Measurements from ENCODE around the gene TIMM21. TPM values are rescaled to one million over a fixed set of nuclear protein-coding genes. Genes with fewer than 3 reads are reported as not detected.

The TIMM21 gene
- total RNA-seq, 3 donors from 2014 or later (not counting 1 experiment from before 2014, with no cell fraction given): 13.1 to 17.3 (median 16.1) TPM

DNA sequence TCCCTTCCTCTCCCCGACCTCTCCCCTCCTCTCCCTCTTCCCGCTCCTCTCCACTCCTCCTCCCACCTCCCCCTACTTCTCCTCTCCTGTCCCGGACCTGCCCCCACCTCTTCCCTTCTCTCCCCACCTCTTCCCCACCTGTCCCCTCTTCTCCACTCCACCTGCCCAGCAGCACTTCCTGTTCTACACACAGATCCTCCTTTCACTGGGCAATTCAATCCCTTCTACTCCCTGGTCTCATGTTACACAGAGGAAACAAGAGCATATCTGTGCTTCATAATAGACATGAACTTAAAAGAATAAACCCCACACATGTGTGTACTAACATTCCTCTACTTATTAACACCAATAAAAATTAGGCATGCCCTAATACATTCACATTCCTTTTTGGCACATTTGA lies 34.8 kb downstream of the TIMM21 start:
- intact Hi-C loops (cut with micrococcal nuclease): no loop called here
- TF ChIP-seq, protein P1, sequence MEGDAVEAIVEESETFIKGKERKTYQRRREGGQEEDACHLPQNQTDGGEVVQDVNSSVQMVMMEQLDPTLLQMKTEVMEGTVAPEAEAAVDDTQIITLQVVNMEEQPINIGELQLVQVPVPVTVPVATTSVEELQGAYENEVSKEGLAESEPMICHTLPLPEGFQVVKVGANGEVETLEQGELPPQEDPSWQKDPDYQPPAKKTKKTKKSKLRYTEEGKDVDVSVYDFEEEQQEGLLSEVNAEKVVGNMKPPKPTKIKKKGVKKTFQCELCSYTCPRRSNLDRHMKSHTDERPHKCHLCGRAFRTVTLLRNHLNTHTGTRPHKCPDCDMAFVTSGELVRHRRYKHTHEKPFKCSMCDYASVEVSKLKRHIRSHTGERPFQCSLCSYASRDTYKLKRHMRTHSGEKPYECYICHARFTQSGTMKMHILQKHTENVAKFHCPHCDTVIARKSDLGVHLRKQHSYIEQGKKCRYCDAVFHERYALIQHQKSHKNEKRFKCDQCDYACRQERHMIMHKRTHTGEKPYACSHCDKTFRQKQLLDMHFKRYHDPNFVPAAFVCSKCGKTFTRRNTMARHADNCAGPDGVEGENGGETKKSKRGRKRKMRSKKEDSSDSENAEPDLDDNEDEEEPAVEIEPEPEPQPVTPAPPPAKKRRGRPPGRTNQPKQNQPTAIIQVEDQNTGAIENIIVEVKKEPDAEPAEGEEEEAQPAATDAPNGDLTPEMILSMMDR (IDR thresholded peaks at IDR 0.05): no peak
- Histone ChIP-seq H3K4me1 (ENCODE audit: control insufficient read depth, insufficient read depth, low read length) (no peaks in the 10 kb centered on the region), H3K4me3 (ENCODE audit: low read length) (no peak overlapping the region), H3K27ac (ENCODE audit: low read length) (no peak overlapping the region), H3K36me3 (ENCODE audit: control insufficient read depth, insufficient read depth, low read length) (no peaks in the 10 kb centered on the region), H3K27me3 (ENCODE audit: control insufficient read depth, insufficient read depth, low read length) (no peaks in the 10 kb centered on the region), H3K9me3 (ENCODE audit: control insufficient read depth, insufficient read depth, low read length) (no peaks in the 10 kb centered on the region)
- Mint-ChIP-seq H3K9me3 (no peaks in the 10 kb centered on the region), H3K4me1 (no peaks in the 10 kb centered on the region), H3K4me3 (no peak overlapping the region), H3K27me3 (ENCODE audit: low read depth in 2 of 2) (peaks cover 19 to 26% of the 10 kb centered on the region in 2 donors), H3K27ac (no peak overlapping the region), H3K36me3 (no peaks in the 10 kb centered on the region)
- DNase-seq (no peak), ATAC-seq (no peak)
- WGBS (ENCODE audit: insufficient coverage): 69% methylated on average over 3 of the region's 3 CpGs

DNA sequence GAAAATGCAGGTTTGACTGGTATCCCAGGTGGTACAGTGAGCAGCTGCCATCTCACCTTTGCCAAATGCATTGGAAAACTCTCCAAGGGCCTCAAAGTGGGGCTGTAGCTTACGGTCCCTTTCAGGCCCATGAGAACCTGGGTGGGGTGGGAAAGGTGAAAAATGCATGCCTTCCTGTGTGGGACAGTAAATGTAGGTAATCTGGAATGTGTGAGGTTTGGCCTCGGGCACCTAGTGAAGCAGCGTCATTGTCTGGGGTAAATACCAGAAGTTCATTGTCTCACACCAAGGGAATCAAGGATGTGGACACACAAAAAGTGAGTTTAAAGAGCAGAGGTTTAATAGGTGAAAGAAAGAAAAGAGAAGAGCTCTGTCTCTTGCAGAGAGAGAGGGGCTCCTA lies 36.6 kb downstream of the TIMM21 start:
- no peak for ATAC-seq
- TF ChIP-seq, protein P1 (IDR thresholded peaks at IDR 0.05): no peak
- H3K9me3 Mint-ChIP-seq: no peaks in the 10 kb centered on the region
- no peak for DNase-seq
- H3K4me1 Mint-ChIP-seq: no peaks in the 10 kb centered on the region
- H3K4me1 ChIP-seq (ENCODE audit: control insufficient read depth, insufficient read depth, low read length): no peaks in the 10 kb centered on the region
- no peak overlapping the region for H3K27ac ChIP-seq (ENCODE audit: low read length)
- no peak overlapping the region for H3K27ac Mint-ChIP-seq
- H3K4me3 ChIP-seq (ENCODE audit: low read length): no peak overlapping the region
- WGBS (ENCODE audit: insufficient coverage): 92% methylated on average over 3 of the region's 3 CpGs
- peaks cover 23 to 26% of the 10 kb centered on the region in 2 donors for H3K27me3 Mint-ChIP-seq (ENCODE audit: low read depth in 2 of 2)
- no peaks in the 10 kb centered on the region for H3K9me3 ChIP-seq (ENCODE audit: control insufficient read depth, insufficient read depth, low read length)
- H3K36me3 Mint-ChIP-seq: no peaks in the 10 kb centered on the region
- no peak overlapping the region for H3K4me3 Mint-ChIP-seq
- intact Hi-C loops (cut with micrococcal nuclease): no loop called here
- H3K27me3 ChIP-seq (ENCODE audit: control insufficient read depth, insufficient read depth, low read length): no peaks in the 10 kb centered on the region
- H3K36me3 ChIP-seq (ENCODE audit: control insufficient read depth, insufficient read depth, low read length): no peaks in the 10 kb centered on the region

DNA sequence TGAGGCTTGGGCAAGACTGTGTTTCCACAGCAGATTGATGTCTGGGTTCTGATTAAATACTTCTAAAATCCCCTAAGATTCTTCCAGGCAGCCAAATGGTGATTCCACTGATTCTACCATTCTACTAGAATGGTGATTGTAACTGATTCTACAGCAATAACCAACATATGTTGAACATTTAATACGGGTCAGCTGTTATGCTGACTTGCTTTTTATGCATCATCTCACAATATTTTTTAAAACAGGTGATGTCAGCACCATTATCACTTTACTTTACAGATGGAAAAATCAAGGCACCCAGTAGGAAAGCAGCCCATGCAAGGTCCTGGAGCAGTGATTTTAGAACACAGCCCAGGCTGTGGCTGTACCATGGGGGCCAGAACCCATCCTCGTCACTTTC lies 37.5 kb downstream of the TIMM21 start:
- Mint-ChIP-seq H3K9me3 (no peaks in the 10 kb centered on the region), H3K27ac (no peak overlapping the region), H3K4me3 (no peak overlapping the region), H3K4me1 (no peaks in the 10 kb centered on the region), H3K36me3 (no peaks in the 10 kb centered on the region), H3K27me3 (ENCODE audit: low read depth in 2 of 2) (peaks cover 24 to 27% of the 10 kb centered on the region in 2 donors)
- H3K9me3 ChIP-seq (ENCODE audit: control insufficient read depth, insufficient read depth, low read length): no peaks in the 10 kb centered on the region
- no peak for ATAC-seq
- DNase-seq: no peak
- H3K27ac ChIP-seq (ENCODE audit: low read length): no peak overlapping the region
- TF ChIP-seq, protein P1 (IDR thresholded peaks at IDR 0.05): no peak
- H3K4me1 ChIP-seq (ENCODE audit: control insufficient read depth, insufficient read depth, low read length): no peaks in the 10 kb centered on the region
- H3K36me3 ChIP-seq (ENCODE audit: control insufficient read depth, insufficient read depth, low read length): no peaks in the 10 kb centered on the region
- WGBS (ENCODE audit: insufficient coverage): 93% methylated on average over 2 of the region's 2 CpGs
- H3K27me3 ChIP-seq (ENCODE audit: control insufficient read depth, insufficient read depth, low read length): no peaks in the 10 kb centered on the region
- intact Hi-C loops (cut with micrococcal nuclease): no loop called here
- H3K4me3 ChIP-seq (ENCODE audit: low read length): no peak overlapping the region

DNA sequence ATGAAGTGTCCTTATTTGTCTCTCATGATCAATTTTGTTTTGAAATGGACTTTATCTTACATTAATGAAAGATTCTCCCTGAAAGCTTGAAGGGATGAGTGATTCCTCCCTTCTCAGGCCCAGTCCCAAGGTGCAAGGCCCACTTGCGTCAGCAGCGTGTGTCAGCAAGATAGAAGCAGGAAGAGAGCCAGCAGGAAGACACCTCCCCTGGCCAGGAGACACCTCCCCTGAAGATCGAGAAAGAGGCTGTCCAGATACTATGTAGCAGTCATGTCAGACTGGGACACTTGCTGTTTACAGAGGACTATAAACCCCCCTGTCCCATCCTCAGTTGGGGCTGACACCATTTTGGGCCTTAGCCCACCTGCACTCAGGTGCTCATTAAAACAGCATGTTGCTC lies 38.3 kb downstream of the TIMM21 start:
- H3K27ac ChIP-seq (ENCODE audit: low read length): no peak overlapping the region
- H3K4me3 ChIP-seq (ENCODE audit: low read length): no peak overlapping the region
- H3K9me3 ChIP-seq (ENCODE audit: control insufficient read depth, insufficient read depth, low read length): no peaks in the 10 kb centered on the region
- Mint-ChIP-seq H3K4me3 (no peak overlapping the region), H3K36me3 (no peaks in the 10 kb centered on the region), H3K27ac (no peak overlapping the region), H3K27me3 (ENCODE audit: low read depth in 2 of 2) (peaks cover 24 to 27% of the 10 kb centered on the region in 2 donors), H3K9me3 (no peaks in the 10 kb centered on the region), H3K4me1 (no peaks in the 10 kb centered on the region)
- WGBS (ENCODE audit: insufficient coverage): 87% methylated on average over 3 of the region's 3 CpGs
- H3K36me3 ChIP-seq (ENCODE audit: control insufficient read depth, insufficient read depth, low read length): no peaks in the 10 kb centered on the region
- intact Hi-C loops (cut with micrococcal nuclease): no loop called here
- ATAC-seq: no peak
- TF ChIP-seq, protein P1 (IDR thresholded peaks at IDR 0.05): no peak
- no peaks in the 10 kb centered on the region for H3K27me3 ChIP-seq (ENCODE audit: control insufficient read depth, insufficient read depth, low read length)
- no peaks in the 10 kb centered on the region for H3K4me1 ChIP-seq (ENCODE audit: control insufficient read depth, insufficient read depth, low read length)
- DNase-seq: no peak

Data from natural killer cell (primary cell).